ENCODE data around the gene CDH22. TPM values are rescaled to one million over a fixed set of nuclear protein-coding genes. Genes with fewer than 3 reads are reported as not detected.

The CDH22 gene
- total RNA-seq, 1 experiment from 2014 or later = not detected

- peaks cover 3% of the 10 kb centered on the region for H3K27me3 ChIP-seq (replicated peaks; ENCODE audit: insufficient read depth, low read depth, low read length, poor library complexity)
- H3K36me3 ChIP-seq (ENCODE audit: insufficient read depth, low read length, poor library complexity, severe bottlenecking) = no peaks in the 10 kb centered on the region
- H3K27ac ChIP-seq (ENCODE audit: low read depth, low read length, poor library complexity, severe bottlenecking) = no peak overlapping the region
- DNase-seq (ENCODE audit: low spot score) = no peak
- no peak overlapping the region for H3K4me3 ChIP-seq (ENCODE audit: low read depth, low read length, poor library complexity, severe bottlenecking)
- intact Hi-C loops (cut with micrococcal nuclease; ENCODE audit: unreplicated experiment) = no loop called here
- BruUV-seq (replicated peaks) = no TSS peak
- TF ChIP-seq CTCF (conservative IDR thresholded peaks at IDR 0.05; ENCODE audit: low read depth, low read length) = no peak
- TF ChIP-seq EZH2 (IDR thresholded peaks at IDR 0.05; ENCODE audit: borderline replicate concordance, low read depth, low read length, poor library complexity, severe bottlenecking) = no peak
- ChIA-PET CTCF (no interaction called here), POLR2A (ENCODE audit: low non-redundant PET) (no interaction called here)
- H3K9me3 ChIP-seq (ENCODE audit: low read depth, low read length, poor library complexity, severe bottlenecking) = no peaks in the 10 kb centered on the region
- H3K4me1 ChIP-seq (ENCODE audit: insufficient read depth, low read length, poor library complexity, severe bottlenecking) = no peaks in the 10 kb centered on the region
Observed at GRCh38 chr20:46194409-46194808, 113.9 kb downstream of the CDH22 start.

- Histone ChIP-seq H3K27ac (ENCODE audit: low read depth, low read length, poor library complexity, severe bottlenecking) (no peak overlapping the region), H3K9me3 (ENCODE audit: low read depth, low read length, poor library complexity, severe bottlenecking) (no peaks in the 10 kb centered on the region), H3K27me3 (replicated peaks; ENCODE audit: insufficient read depth, low read depth, low read length, poor library complexity) (peaks cover 3% of the 10 kb centered on the region), H3K36me3 (ENCODE audit: insufficient read depth, low read length, poor library complexity, severe bottlenecking) (no peaks in the 10 kb centered on the region), H3K4me3 (ENCODE audit: low read depth, low read length, poor library complexity, severe bottlenecking) (no peak overlapping the region), H3K4me1 (ENCODE audit: insufficient read depth, low read length, poor library complexity, severe bottlenecking) (no peaks in the 10 kb centered on the region)
- TF ChIP-seq EZH2 (IDR thresholded peaks at IDR 0.05; ENCODE audit: borderline replicate concordance, low read depth, low read length, poor library complexity, severe bottlenecking) (no peak), CTCF (conservative IDR thresholded peaks at IDR 0.05; ENCODE audit: low read depth, low read length) (no peak)
- intact Hi-C loops (cut with micrococcal nuclease; ENCODE audit: unreplicated experiment) = no loop called here
- CTCF ChIA-PET = interaction anchor here (0.7 kb wide), 1 partner anchor 10 kb away, joined by 3 read pairs; no protein-coding TSS in a partner anchor
- POLR2A ChIA-PET (ENCODE audit: low non-redundant PET) = no interaction called here
- BruUV-seq (replicated peaks) = no TSS peak
- no peak for DNase-seq (ENCODE audit: low spot score)
Observed at GRCh38 chr20:46192376-46192944, 115.8 kb downstream of the CDH22 start.

GRCh38 chr20:46191611-46192010 is 116.7 kb downstream of the CDH22 start:
- Histone ChIP-seq H3K9me3 (ENCODE audit: low read depth, low read length, poor library complexity, severe bottlenecking) (no peaks in the 10 kb centered on the region), H3K27me3 (replicated peaks; ENCODE audit: insufficient read depth, low read depth, low read length, poor library complexity) (peaks cover 3% of the 10 kb centered on the region), H3K36me3 (ENCODE audit: insufficient read depth, low read length, poor library complexity, severe bottlenecking) (no peaks in the 10 kb centered on the region), H3K27ac (ENCODE audit: low read depth, low read length, poor library complexity, severe bottlenecking) (no peak overlapping the region), H3K4me1 (ENCODE audit: insufficient read depth, low read length, poor library complexity, severe bottlenecking) (no peaks in the 10 kb centered on the region), H3K4me3 (ENCODE audit: low read depth, low read length, poor library complexity, severe bottlenecking) (no peak overlapping the region)
- ChIA-PET POLR2A (ENCODE audit: low non-redundant PET) (no interaction called here), CTCF (no interaction called here)
- intact Hi-C loops (cut with micrococcal nuclease; ENCODE audit: unreplicated experiment) = no loop called here
- no peak for DNase-seq (ENCODE audit: low spot score)
- TF ChIP-seq CTCF (conservative IDR thresholded peaks at IDR 0.05; ENCODE audit: low read depth, low read length) (no peak), EZH2 (IDR thresholded peaks at IDR 0.05; ENCODE audit: borderline replicate concordance, low read depth, low read length, poor library complexity, severe bottlenecking) (no peak)
- BruUV-seq (replicated peaks) = no TSS peak

Measured in A673 (cell line).